Effector memory CD4-positive, alpha-beta T cell (primary cell): ENCODE data around the gene IER5.
A peak's percentile ranks its signal among the peaks of the same experiment; 100 is the strongest.

Source experiments
- DNase-seq, 3 donors: peaks; one replicate each; pipeline ENCODE4 v3.0.0-alpha.2; 2020
- H3K27ac ChIP-seq: 2 replicates; pipeline ENCODE4 v1.7.0; 2013; ENCODE audit warnings: mild to moderate bottlenecking, low read length, moderate library complexity; ENCODE audit not compliant: insufficient read depth, poor library complexity, severe bottlenecking
- H3K27me3 ChIP-seq: replicated peaks from 2 replicates; pipeline ENCODE4 v1.7.0; 2013; ENCODE audit warnings: mild to moderate bottlenecking, low read length; ENCODE audit not compliant: insufficient read depth, control insufficient read depth, poor library complexity, severe bottlenecking
- H3K36me3 ChIP-seq: 2 replicates; pipeline ENCODE4 v1.7.0; 2013; ENCODE audit warnings: mild to moderate bottlenecking, low read length, moderate library complexity; ENCODE audit not compliant: control insufficient read depth, insufficient read depth
- H3K4me1 ChIP-seq: 2 replicates; pipeline ENCODE4 v1.7.0; 2013; ENCODE audit warnings: low read length, mild to moderate bottlenecking; ENCODE audit not compliant: control insufficient read depth, insufficient read depth, poor library complexity, severe bottlenecking
- H3K4me3 ChIP-seq: 2 replicates; pipeline ENCODE4 v1.7.0; 2013; ENCODE audit warnings: low read length, low read depth, mild to moderate bottlenecking; ENCODE audit not compliant: insufficient read depth, poor library complexity, severe bottlenecking
- H3K9me3 ChIP-seq: 2 replicates; pipeline ENCODE4 v1.7.0; 2013; ENCODE audit warnings: mild to moderate bottlenecking, low read length, moderate library complexity; ENCODE audit not compliant: control insufficient read depth

The IER5 gene

GRCh38 chr1:181095763-181096184 is 7.3 kb downstream of the IER5 start:
- H3K27ac ChIP-seq: no peak overlapping the region
- DNase-seq: no peak
- no peak overlapping the region for H3K4me3 ChIP-seq
- H3K36me3 ChIP-seq: no peaks in the 10 kb centered on the region
- peaks cover 16% of the 10 kb centered on the region for H3K4me1 ChIP-seq
- H3K9me3 ChIP-seq: no peaks in the 10 kb centered on the region
- no peaks in the 10 kb centered on the region for H3K27me3 ChIP-seq

- Histone ChIP-seq H3K4me3 (no peak overlapping the region), H3K27ac (no peak overlapping the region), H3K27me3 (no peaks in the 10 kb centered on the region), H3K36me3 (no peaks in the 10 kb centered on the region), H3K9me3 (no peaks in the 10 kb centered on the region), H3K4me1 (peaks cover 9% of the 10 kb centered on the region)
- DNase-seq: no peak
These were observed 8.7 kb downstream of the IER5 start for GRCh38 chr1:181097242-181097641.

DNA sequence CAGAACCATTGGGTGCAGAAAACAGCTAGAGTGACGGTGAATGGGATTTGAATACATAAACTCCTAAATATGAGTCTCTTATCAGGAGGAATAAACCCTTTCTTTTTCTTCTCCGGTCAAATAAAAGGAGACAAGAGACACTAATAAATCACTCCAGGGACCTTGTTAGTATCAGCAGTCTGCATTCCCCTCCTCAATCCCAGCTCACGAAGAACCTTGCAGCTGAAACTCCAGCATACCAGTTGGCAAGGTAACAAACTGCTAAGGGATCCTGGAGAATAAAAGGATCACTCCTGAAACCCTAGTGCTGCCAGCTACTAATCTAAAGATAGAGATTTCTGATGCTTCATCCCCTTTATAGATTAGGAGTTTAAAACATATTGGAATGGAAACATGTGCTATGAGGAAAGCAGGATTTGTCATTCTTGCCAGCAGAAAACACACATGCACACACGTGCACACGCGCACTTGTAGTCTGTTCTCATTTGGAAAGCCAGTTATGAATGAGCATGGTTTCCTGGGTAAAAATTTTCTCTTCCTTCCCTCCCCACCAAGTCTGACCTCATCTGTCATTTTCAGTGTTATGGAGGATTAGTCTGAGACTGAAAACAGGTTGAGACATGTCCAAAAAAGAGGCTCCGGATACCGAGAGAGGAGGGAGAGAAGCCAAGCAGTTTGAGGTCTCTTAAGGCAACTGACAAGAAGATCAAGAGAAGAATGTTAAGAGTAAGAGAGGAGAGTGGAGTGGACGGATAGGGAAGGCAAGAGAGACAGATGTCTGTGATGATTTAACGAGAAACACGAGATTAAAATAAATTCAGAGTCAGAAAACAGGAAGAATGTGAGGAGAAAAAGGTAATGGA is 10.9 kb downstream of the IER5 start:
- no peak overlapping the region for H3K4me3 ChIP-seq
- DNase-seq: no peak
- H3K27me3 ChIP-seq: no peaks in the 10 kb centered on the region
- no peaks in the 10 kb centered on the region for H3K9me3 ChIP-seq
- H3K4me1 ChIP-seq: peaks cover 15% of the 10 kb centered on the region
- no peaks in the 10 kb centered on the region for H3K36me3 ChIP-seq
- H3K27ac ChIP-seq: no peak overlapping the region

GRCh38 chr1:181100015-181100905 is 11.8 kb downstream of the IER5 start:
- no peak overlapping the region for H3K27ac ChIP-seq
- H3K9me3 ChIP-seq: no peaks in the 10 kb centered on the region
- H3K36me3 ChIP-seq: no peaks in the 10 kb centered on the region
- no peaks in the 10 kb centered on the region for H3K27me3 ChIP-seq
- no peak overlapping the region for H3K4me3 ChIP-seq
- H3K4me1 ChIP-seq: peaks cover 20% of the 10 kb centered on the region
- peak in 1 of 3 donors; percentile 19 for DNase-seq

GRCh38 chr1:181100934-181101333 is 12.4 kb downstream of the IER5 start:
- Histone ChIP-seq H3K27me3 (no peaks in the 10 kb centered on the region), H3K27ac (no peak overlapping the region), H3K4me3 (no peak overlapping the region), H3K36me3 (no peaks in the 10 kb centered on the region), H3K4me1 (peaks cover 25% of the 10 kb centered on the region), H3K9me3 (no peaks in the 10 kb centered on the region)
- no peak for DNase-seq

GRCh38 chr1:181101581-181102226 is 13.2 kb downstream of the IER5 start:
- Histone ChIP-seq H3K27me3 (no peaks in the 10 kb centered on the region), H3K27ac (no peak overlapping the region), H3K36me3 (no peaks in the 10 kb centered on the region), H3K4me3 (no peak overlapping the region), H3K9me3 (no peaks in the 10 kb centered on the region), H3K4me1 (peaks cover 33% of the 10 kb centered on the region)
- no peak for DNase-seq

GRCh38 chr1:181102841-181103240 is 14.3 kb downstream of the IER5 start:
- Histone ChIP-seq H3K4me1 (peaks cover 34% of the 10 kb centered on the region), H3K36me3 (no peaks in the 10 kb centered on the region), H3K9me3 (no peaks in the 10 kb centered on the region), H3K27ac (no peak overlapping the region), H3K4me3 (no peak overlapping the region), H3K27me3 (no peaks in the 10 kb centered on the region)
- no peak for DNase-seq

GRCh38 chr1:181103399-181103798 is 14.9 kb downstream of the IER5 start:
- no peaks in the 10 kb centered on the region for H3K9me3 ChIP-seq
- H3K27me3 ChIP-seq: no peaks in the 10 kb centered on the region
- DNase-seq: no peak
- H3K4me1 ChIP-seq: peaks cover 34% of the 10 kb centered on the region
- no peak overlapping the region for H3K4me3 ChIP-seq
- H3K36me3 ChIP-seq: no peaks in the 10 kb centered on the region
- no peak overlapping the region for H3K27ac ChIP-seq

- Histone ChIP-seq H3K4me3 (peak overlapping the region; percentile 70), H3K4me1 (peaks cover 34% of the 10 kb centered on the region), H3K9me3 (no peaks in the 10 kb centered on the region), H3K27ac (peak overlapping the region; percentile 83), H3K36me3 (no peaks in the 10 kb centered on the region), H3K27me3 (no peaks in the 10 kb centered on the region)
- no peak for DNase-seq
These were observed 15.7 kb downstream of the IER5 start for GRCh38 chr1:181104042-181104789.
